HG03378 (cell line): Measurements from ENCODE around the gene SYMPK.
"Not testable (repeated sequence)": the region's sequence is repeated elsewhere in the genome, so short reads cannot be mapped to it uniquely, and the experiment has no call there.

Experiments used
- ATAC-seq: cut with Tn5 transposase; IDR thresholded peaks from one replicate; pipeline ENCODE4 v1.9.1; 2021; ENCODE audit warnings: mild to moderate bottlenecking, moderate library complexity; ENCODE audit not compliant: unreplicated experiment

The SYMPK gene

GRCh38 chr19:45870798-45871197, 7.9 kb upstream of the SYMPK start:
- ATAC-seq, result no peak

GRCh38 chr19:45867241-45867640, 4.3 kb upstream of the SYMPK start:
- not testable (repeated sequence) for ATAC-seq

- no peak for ATAC-seq
Measured at GRCh38 chr19:45866400-45867176, 3.6 kb upstream of the SYMPK start.

GRCh38 chr19:45865269-45865948, 2.5 kb upstream of the SYMPK start:
- ATAC-seq, result no peak

GRCh38 chr19:45864629-45865082, 1.7 kb upstream of the SYMPK start:
- ATAC-seq, result no peak

- ATAC-seq, result no peak
Measured at GRCh38 chr19:45863840-45864628, 1.1 kb upstream of the SYMPK start, which contains the start of gene FOXA3. TSS of gene FOXA3 (plus strand) at chr19:45864326. CDS start at chr19:45864457, 131 bp downstream.

GRCh38 chr19:45863335-45863839, 440 bp upstream of the SYMPK start:
- ATAC-seq, result no peak

- no peak for ATAC-seq
Measured at GRCh38 chr19:45862271-45862563, 730 bp downstream of the SYMPK start.

- ATAC-seq, result no peak
Measured at GRCh38 chr19:45860359-45861259, 2.3 kb downstream of the SYMPK start.

- no peak for ATAC-seq
Measured at GRCh38 chr19:45854167-45854778, 8.7 kb downstream of the SYMPK start.

- ATAC-seq, result no peak
Measured at GRCh38 chr19:45852983-45853382, 10.0 kb downstream of the SYMPK start.

- no peak for ATAC-seq
Measured at GRCh38 chr19:45852145-45852750, 10.7 kb downstream of the SYMPK start.

GRCh38 chr19:45848922-45849321, 14.0 kb downstream of the SYMPK start:
- no peak for ATAC-seq

- no peak for ATAC-seq
Measured at GRCh38 chr19:45847663-45848062, 15.3 kb downstream of the SYMPK start.

GRCh38 chr19:45842198-45842597, 20.7 kb downstream of the SYMPK start:
- ATAC-seq, result no peak

GRCh38 chr19:45834970-45835369, 28.0 kb downstream of the SYMPK start:
- ATAC-seq, result no peak

- ATAC-seq, result no peak
Measured at GRCh38 chr19:45828945-45829344, 34.0 kb downstream of the SYMPK start.

- ATAC-seq, result no peak
Measured at GRCh38 chr19:45828523-45828922, 34.4 kb downstream of the SYMPK start.

- no peak for ATAC-seq
Measured at GRCh38 chr19:45827459-45828093, 35.4 kb downstream of the SYMPK start.
